NCI-H1436 (cell line): Measurements from ENCODE around the gene SAMD13.
"Not testable (repeated sequence)": the region's sequence is repeated elsewhere in the genome, so short reads cannot be mapped to it uniquely, and the experiment has no call there.

Experiments
- DNase-seq: peaks from one replicate; lab custom pipeline; 2025; lab: John Stamatoyannopoulos, UW

Gene SAMD13

DNA sequence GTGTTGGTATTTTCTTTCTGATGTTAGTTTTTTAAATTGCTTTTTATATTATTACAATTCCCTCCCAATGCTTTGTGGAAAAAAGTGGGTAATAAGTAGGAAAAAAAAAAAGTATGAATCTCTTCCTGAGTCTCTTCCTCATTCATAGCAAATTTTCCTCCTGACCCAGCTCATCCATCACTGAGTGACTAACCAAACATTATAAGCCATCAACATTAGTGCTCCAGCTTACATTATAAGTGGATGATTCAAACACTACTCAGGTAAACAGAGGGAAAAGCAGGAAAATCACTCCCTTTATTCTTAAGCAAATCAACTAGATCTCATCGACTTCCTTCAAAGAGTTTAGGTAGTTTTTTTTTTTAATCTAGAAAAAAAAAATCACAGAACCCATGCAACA lies 15.4 kb upstream of the SAMD13 start:
- no peak for DNase-seq

DNA sequence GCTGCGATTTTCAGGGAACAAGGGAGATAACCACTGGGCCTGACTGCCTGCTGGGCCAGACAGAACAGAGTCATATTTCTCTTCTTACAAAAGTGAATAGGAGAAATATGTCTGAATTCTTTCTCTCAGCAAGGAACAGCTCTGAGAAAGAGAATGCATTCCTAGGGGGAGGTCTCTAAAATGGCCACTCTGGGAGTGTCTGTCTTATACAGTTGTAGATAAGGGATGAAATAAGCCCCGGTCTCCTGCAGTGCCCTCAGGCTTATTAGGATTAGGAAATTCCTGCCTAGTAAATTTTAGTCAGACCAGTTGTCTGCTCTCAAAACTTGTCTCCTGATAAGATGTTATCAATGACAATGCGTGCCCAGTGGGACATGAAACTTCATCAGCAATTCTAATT lies 14.1 kb upstream of the SAMD13 start:
- not testable (repeated sequence) for DNase-seq

GRCh38 chr1:84289169-84289785 lies 12.2 kb upstream of the SAMD13 start:
- no peak for DNase-seq

- DNase-seq: no peak
Observed at GRCh38 chr1:84291882-84292655, 9.4 kb upstream of the SAMD13 start.

DNA sequence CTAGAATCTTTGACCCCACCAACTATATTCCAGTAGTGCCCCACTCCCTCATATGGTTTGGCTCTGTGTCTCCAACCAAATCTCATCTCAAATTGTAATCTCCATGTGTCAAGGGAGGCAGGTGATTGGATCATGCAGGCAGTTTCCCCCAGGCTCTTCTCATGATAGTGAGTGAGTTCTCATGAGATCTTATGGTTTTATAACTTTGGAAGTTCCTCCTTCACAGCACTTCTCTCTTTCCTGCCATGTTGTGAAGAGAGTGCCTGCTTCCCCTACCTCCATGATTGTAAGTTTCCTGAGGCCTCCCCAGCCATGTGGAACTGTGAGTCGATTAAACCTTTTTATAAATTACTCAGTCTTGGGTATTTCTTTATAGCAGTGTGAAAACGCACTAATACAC lies 7.7 kb upstream of the SAMD13 start:
- no peak for DNase-seq

GRCh38 chr1:84294751-84295150 lies 6.8 kb upstream of the SAMD13 start:
- DNase-seq: no peak

GRCh38 chr1:84297546-84298244 lies 3.8 kb upstream of the SAMD13 start:
- DNase-seq: no peak

DNA sequence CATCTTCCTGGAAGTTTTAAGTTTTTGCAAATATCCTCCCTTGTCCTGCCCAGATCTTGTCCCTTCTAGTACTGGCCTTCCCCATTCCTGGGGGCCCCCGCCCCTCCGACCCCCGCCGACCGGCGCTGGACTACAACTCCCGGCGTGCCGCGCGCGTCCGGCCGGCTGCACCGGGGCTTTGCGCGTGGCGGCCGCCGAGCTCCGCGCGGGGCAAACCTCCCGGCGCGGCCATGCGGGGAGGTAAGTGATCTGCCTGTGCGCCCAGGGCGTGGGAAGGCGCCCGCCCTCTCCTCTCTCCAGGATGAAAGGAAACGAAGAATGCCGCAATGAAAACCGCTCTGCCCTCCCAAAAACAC lies 3.2 kb upstream of the SAMD13 start:
- no peak for DNase-seq

DNA sequence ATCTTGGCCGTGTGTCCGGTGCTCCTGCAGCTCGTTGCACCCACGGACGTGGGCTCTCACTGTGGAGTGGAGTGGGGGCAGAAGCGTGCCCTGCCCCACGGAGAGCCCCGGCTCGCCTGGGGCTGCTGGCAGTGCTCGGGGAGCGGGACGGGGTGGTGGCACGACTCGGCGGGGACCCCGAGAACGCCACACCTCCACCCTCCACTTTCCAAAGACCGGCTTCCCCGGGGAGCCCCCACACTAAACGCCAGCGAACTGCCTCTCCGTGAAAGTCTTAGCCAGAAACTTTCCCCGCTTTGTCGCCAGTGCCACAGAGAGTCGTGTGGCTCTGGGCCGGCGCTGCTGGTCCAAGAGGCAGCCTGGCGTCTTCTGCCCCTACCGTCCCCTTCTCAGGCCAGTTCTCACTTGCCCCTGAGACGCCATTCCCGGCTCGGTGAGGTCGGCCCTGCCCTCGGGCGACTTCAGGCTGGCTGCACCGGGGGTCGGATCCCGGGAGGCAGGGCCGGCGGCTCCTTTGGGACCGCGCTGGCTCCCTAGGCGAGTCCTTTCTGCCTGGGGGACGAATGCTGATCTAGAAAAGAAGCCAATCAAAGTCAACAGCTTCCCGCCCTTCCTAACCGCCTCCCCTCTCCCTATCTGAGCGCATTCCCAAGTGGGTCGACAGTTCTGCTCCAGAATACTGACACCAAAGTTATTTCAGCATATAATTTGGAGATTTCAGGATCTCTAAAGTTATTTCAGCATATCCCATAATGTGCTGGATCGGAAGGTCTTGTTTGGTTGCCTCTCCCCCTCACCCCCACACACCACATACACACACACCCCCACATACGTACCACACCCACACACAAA lies 2.6 kb upstream of the SAMD13 start:
- DNase-seq: no peak

DNA sequence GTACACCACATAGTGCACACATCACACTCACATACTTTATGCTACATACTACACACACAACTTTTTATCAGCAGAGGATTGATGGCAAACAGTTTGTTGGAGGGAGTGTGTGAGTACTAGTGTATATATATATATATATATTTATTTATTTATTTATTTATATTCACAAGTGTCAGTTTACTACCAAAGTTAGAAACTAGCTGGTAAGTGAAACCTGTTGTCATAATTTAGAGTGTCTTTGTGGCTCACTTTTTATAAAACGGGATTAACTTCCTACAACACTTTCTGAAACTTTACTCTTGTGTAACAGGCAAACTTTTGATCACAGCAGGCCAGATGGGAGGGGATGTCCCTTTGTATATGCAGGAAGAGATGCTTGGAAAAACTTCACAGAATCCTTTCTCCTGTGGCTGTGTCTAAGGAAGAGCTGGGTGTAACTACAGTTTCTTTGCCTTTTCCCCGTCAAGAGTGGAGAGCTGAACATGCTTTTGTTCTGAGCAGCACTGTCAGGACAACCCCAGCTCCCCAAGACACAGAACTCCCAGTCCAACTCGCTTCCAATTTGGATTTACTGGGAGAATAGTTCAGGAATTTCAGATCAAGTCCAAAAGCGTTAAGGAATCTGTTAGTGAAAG lies 1.9 kb upstream of the SAMD13 start:
- DNase-seq: no peak

- no peak for DNase-seq
Observed at GRCh38 chr1:84300501-84300900, 1.0 kb upstream of the SAMD13 start.

DNA sequence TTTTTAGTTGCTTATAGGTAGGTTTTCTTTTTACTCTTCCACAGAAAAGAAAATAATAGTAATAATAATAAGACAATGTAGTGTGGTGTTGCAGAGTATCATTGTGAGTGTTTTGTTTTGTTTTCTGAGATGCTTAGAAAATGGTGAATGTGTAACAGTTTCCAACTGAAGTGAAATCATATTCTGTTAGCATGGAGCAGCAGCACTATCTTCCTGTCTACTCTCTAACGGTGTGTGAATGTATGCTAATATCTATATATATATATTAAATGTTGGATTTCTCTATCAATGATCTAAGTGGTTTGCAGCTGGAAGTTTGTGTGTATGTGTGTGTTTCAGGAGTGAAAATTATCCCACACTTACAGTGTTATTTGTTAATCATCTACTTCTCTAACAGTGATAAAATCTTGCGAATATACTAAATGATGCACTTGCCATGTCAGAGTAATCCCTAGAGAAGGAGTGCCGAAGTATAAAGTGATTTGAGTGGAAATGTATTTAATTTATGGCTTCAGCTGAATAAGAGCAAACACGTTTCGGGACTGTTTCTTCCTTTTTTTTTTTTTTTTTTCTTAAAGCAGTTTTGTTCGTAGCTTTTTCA lies 377 bp downstream of the SAMD13 start:
- DNase-seq: no peak

- DNase-seq: no peak
Observed at GRCh38 chr1:84303314-84303830, 1.9 kb downstream of the SAMD13 start.

DNA sequence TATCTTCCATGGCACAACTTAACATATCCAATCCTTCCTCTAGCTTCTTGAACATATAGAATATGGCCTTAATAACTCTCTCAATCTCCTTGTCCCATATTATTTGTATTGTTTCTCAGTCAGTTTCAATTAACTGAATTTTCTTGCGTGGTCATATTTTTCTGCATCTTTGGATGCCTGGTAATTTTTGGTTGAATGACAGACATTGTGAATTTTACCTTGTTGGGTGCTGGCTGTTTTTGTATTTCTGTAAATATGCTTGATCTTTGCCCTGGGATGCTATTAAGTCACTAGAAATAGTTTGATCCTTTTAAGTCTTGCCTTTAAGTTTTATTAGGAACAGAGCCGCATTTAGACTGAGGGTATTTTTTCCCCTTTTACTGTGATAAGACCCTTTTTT lies 5.9 kb downstream of the SAMD13 start:
- DNase-seq: no peak

GRCh38 chr1:84311296-84311695 lies 9.8 kb downstream of the SAMD13 start:
- DNase-seq: no peak

DNA sequence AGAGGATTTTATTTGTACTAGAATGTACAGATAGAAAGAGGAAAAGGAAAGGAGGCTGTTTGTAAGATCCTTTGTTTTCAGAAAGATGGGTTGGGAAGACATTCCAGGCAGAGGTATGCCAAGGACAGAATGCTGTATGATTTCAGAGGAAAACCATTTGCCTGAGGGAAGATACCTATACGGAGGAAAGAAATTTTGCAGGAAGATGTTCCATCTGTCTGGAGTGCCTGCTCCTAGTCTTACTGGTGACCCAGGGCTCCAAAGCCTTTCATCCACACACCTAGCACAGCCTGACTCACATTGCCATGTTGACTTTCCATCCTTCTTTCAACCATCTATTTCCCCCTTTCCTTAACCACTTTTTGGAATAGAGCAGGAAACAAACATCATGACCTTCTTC lies 18.2 kb downstream of the SAMD13 start:
- no peak for DNase-seq

- no peak for DNase-seq
Observed at GRCh38 chr1:84327830-84328229, 26.3 kb downstream of the SAMD13 start.

- DNase-seq: no peak
Observed at GRCh38 chr1:84330125-84330984, 28.8 kb downstream of the SAMD13 start.

DNA sequence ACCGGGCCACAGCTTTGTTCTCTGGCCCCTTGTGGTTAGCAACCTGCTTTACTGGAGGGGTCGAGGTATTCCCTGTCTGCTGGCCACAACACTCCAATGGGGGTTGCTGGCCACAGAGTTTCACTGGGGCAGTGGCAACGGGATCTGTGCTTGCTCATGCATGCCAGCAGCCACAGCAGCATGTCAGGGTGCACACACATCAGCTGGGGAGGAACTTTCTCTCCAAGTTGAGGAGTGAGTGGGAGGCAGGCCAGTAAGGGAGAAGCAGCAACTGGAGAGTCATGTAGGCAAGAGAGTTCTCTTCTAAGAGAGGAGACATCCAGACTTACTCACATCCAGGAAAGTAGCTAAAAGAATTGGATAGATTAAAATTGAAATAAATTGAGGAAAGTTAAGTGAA lies 38.0 kb downstream of the SAMD13 start:
- no peak for DNase-seq

- no peak for DNase-seq
Observed at GRCh38 chr1:84344286-84344685, 42.8 kb downstream of the SAMD13 start.
